ENCODE results near the gene MICAL2. TPM values are rescaled to one million over a fixed set of nuclear protein-coding genes. Genes with fewer than 3 reads are reported as not detected.

MICAL2 gene
- 10 to 100 TPM; 27.4 to 63.6 (median 51.9) TPM for total RNA-seq

- H3K4me3 ChIP-seq (replicated peaks in 1 of 3): peak within 1 kb of the TSS; percentile 57 to 71 (median 67)
- peak within 1 kb of the TSS; percentile 53 to 80 (median 71) for H3K27ac ChIP-seq
- H3K36me3 ChIP-seq: no peaks in the 10 kb centered on the region
- H3K27me3 ChIP-seq: no peaks in the 10 kb centered on the region
- peak; percentile 90 to 91 for DNase-seq
- 0 to 1% methylated on average over 10 to 11 of the region's 56 CpGs for WGBS, 2 donors
- intact Hi-C loops (cut with DNase I): loop anchor here (10.0 kb wide), 1 partner anchor 125 kb away; no protein-coding TSS in a partner anchor
- H3K4me1 ChIP-seq: peaks cover 11 to 21% of the 10 kb centered on the region in 2 donors
- TF ChIP-seq POLR2A (IDR thresholded peaks at IDR 0.05) (peak in 1 of 2 donors; percentile 97), CTCF (IDR thresholded peaks at IDR 0.05) (no peak)
- no peaks in the 10 kb centered on the region for H3K9me3 ChIP-seq
Observed at GRCh38 chr11:12110201-12110713, at the start of gene MICAL2. Gene MICAL2, plus strand, starts transcription at chr11:12110590. Its CDS starts 51,566 bp downstream, at chr11:12162156.

- no peaks in the 10 kb centered on the region for H3K9me3 ChIP-seq
- H3K27me3 ChIP-seq: no peaks in the 10 kb centered on the region
- WGBS, 2 donors: 75% methylated on average over 9 of the region's 9 CpGs
- intact Hi-C loops (cut with DNase I): no loop called here
- H3K36me3 ChIP-seq: no peaks in the 10 kb centered on the region
- H3K27ac ChIP-seq: no peak overlapping the region
- peaks cover 3 to 9% of the 10 kb centered on the region in 2 donors for H3K4me1 ChIP-seq
- DNase-seq: no peak
- no peak overlapping the region for H3K4me3 ChIP-seq (replicated peaks in 1 of 3)
- TF ChIP-seq CTCF (IDR thresholded peaks at IDR 0.05) (no peak), POLR2A (IDR thresholded peaks at IDR 0.05) (no peak)
Observed at GRCh38 chr11:12061851-12062560, 48.4 kb upstream of the MICAL2 start.

- DNase-seq: no peak
- Histone ChIP-seq H3K9me3 (no peaks in the 10 kb centered on the region), H3K27ac (no peak overlapping the region), H3K4me1 (peaks cover 3 to 11% of the 10 kb centered on the region in 2 donors), H3K27me3 (no peaks in the 10 kb centered on the region), H3K36me3 (no peaks in the 10 kb centered on the region), H3K4me3 (replicated peaks in 1 of 3) (no peak overlapping the region)
- no peak for TF ChIP-seq CTCF (IDR thresholded peaks at IDR 0.05)
- no peak for TF ChIP-seq POLR2A (IDR thresholded peaks at IDR 0.05)
- WGBS, 2 donors: 75 to 99% methylated on average over 2 of the region's 2 CpGs
- intact Hi-C loops (cut with DNase I): no loop called here
Observed at GRCh38 chr11:12063251-12063650, 47.1 kb upstream of the MICAL2 start.

GRCh38 chr11:12064136-12064953, 46.0 kb upstream of the MICAL2 start:
- intact Hi-C loops (cut with DNase I): no loop called here
- no peaks in the 10 kb centered on the region for H3K27me3 ChIP-seq
- no peak overlapping the region for H3K4me3 ChIP-seq (replicated peaks in 1 of 3)
- WGBS, 2 donors: 85 to 93% methylated on average over 7 of the region's 7 CpGs
- no peaks in the 10 kb centered on the region for H3K9me3 ChIP-seq
- no peak overlapping the region for H3K27ac ChIP-seq
- peaks cover 3 to 11% of the 10 kb centered on the region in 2 donors for H3K4me1 ChIP-seq
- H3K36me3 ChIP-seq: no peaks in the 10 kb centered on the region
- DNase-seq: no peak
- TF ChIP-seq POLR2A (IDR thresholded peaks at IDR 0.05) (no peak), CTCF (IDR thresholded peaks at IDR 0.05) (no peak)

Measured in thyroid gland (tissue), 4 donors.